Hair follicle dermal papilla cell (primary cell): ENCODE results near the gene SLC2A2. TPM values are rescaled to one million over a fixed set of nuclear protein-coding genes. Genes with fewer than 3 reads are reported as not detected.

Experiments
- small RNA-seq: library from RNA; depleted of rRNA; stranded (forward); fragments of <200 nt; gene quantifications from one replicate; pipeline ENCODE3, GENCODE V24; 2012
- total RNA-seq: library from RNA; depleted of rRNA; stranded (reverse); fragments of >200 nt; gene quantifications from 2 replicates; pipeline ENCODE4 v1.2.3, GENCODE V29; 2012

Gene SLC2A2
- under 0.01 TPM in 1 of 2 replicates, not detected in the other for total RNA-seq

DNA sequence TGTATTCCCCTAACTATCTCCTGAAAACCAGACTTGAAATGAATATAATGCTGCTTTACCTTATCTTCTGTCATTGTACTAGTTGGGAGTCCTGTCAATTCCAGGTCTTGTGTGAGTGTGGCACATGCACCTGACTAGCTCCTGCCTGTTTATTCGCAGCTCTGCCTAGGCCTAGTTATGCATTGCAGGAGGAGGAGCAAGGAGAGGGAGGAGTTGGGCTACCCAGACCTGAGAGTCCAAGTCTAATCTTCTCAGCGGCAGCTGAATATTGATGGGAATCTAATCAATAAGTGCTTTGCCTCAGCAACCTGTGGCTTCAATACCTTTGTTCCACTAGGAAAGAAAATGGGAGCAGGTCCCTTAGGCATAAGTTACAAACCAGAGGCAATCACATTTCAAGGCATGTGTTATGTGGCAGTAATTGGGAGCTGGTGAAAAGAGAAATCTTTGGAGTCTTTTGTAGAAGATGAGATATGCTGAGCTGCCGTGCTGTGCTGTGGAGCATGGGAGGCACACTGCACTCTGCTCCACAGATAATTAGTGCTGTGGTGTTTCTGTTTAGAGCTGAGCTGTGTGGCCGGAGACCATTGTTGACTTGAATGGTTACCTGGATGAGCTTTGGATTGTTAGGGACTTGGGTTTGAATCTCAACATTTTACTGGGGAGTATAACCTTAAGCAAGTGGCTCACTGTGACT is at the start of gene SLC2A2:
TSS of gene SLC2A2 (minus strand) at position 124 of the 697 bp plus-strand sequence. CDS start at position 74, 50 bp downstream.

Small RNA genes lying within 50 kb of the gene (small RNA-seq; reads per million reads assigned to genes)
- not detected for gene RNU1-70P

Other genes with a start within 250 kb of the SLC2A2 start
- gene RPL22L1, start 156.5 kb downstream of the SLC2A2 start, total RNA-seq = 48.2 and 84.0 TPM in 2 replicates
- gene EIF5A2, start 118.1 kb downstream of the SLC2A2 start, total RNA-seq = 12.5 and 13.8 TPM in 2 replicates